Measurements from ENCODE around the gene PIEZO1.

The PIEZO1 gene

DNA sequence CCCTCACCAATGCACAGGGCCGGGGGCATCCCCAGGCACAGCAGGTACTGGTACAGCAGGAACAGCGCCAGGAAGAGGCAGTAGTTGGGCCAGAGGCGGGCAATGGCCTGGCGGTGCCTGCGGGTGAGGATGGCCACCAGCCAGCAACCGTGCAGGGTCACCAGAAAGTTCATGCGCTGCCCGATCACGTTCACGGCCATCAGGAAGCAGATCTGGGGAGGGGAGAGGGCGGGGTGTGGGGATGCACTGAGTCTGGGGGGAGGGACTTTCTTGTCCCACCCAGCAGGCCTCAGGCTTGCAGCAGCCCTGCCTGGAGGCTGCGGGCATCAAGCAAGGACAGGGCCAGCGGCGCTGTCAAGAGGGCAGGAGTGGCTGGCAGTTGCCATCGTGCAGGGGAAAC, 53.3 kb downstream of the PIEZO1 start:
- DNase-seq, result no peak

DNA sequence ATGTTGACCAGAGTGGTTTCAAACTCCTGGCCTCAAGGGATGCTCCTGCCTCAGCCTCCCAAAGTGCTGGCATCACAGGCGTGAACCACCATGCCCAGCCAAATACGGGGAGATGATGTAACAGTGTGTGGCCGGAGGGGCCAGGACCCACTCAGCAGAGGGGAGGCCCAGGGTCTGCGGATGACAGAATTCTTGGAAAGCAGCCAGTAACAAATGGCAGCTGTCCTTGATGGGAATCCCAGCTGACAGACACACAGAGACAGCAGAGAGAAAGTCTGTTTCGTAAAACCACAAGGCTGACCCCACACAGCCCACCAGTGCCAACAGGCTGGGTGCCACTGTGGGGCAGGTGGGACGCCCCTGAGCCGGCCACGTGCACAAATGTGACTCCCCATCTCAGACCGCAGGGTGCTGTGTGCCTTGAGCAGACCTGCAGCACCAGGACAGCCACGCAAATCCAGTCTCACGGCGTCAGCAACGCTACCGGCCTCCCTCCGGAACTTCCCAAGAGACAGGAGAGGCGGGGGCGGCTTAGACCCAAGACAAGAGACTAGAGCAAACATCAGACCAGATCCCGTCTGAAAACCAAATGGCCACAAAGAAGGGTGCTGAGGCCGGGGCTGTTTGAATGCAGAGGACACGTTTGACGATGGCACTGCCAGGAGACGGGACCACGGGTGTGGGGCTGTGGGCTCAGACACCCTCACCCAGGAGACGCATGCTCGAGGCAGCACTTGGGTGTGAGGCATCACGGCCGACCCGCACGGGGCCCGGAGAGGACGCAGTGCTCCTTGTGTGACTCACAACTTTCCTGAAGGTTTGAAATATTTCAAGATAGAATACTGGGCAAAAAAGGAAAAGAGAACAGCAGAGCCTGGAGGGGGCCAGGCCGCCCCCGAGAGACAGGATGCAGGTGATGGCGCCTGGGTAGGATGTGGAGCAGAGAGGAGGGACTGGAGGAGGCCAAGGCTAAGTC, 54.1 kb downstream of the PIEZO1 start:
- DNase-seq, result no peak

DNA sequence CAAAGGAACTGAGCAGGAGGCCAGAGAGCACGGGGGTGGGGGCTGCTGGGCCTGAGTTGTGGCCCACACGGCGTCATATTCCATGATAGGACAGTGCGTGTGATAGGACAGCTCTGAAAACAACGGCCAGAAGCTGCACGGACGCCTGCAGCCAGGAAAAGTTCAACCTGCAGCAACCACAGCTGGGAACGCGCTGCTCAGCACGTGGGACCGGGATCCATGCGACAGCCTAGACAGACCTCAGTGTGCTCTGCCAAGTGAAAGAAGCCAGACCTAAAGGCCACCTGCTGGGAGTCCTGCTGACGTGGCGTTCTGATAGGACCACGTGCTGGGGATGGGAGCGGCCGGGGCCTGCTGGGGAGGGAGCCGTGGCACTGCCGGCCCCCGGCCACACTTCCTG, 57.1 kb downstream of the PIEZO1 start:
- no peak for DNase-seq

DNA sequence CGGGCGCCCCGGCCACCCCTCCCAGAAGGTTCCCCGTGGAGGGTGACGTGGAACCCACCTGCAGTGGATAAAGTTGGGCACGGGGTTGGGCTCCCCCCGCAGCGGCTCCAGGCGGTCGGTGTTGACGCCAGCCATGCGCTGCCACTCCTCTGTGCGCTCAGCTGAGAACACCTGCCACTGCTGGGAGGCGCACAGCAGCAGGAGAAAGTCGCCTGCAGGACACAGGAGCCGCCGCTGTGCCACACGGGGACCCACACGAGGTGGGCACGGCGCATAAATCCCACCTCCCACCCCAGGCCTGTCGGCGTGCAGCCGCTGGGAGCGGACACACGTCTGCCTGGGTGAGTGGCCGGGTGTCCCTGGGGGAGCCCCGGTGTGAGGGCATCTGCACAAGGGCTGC, 58.0 kb downstream of the PIEZO1 start:
- no peak for DNase-seq

DNA sequence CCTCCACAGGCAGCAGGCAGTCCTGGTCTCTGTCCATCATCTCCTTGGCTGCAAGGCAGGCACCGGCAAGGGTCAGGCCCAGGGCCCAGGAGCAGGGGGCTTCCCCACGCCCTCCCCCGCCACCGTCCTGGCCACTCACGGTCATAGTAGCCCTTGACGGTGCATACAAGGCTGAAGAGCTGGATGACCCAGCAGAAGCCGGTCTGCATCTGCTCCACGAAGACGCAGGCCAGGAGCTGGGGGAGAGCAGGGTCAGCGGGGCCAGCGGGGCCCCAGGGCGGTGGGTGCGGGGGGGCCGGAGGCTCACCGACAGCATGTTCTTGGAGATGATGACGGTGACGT, 58.6 kb downstream of the PIEZO1 start:
- no peak for DNase-seq

DNA sequence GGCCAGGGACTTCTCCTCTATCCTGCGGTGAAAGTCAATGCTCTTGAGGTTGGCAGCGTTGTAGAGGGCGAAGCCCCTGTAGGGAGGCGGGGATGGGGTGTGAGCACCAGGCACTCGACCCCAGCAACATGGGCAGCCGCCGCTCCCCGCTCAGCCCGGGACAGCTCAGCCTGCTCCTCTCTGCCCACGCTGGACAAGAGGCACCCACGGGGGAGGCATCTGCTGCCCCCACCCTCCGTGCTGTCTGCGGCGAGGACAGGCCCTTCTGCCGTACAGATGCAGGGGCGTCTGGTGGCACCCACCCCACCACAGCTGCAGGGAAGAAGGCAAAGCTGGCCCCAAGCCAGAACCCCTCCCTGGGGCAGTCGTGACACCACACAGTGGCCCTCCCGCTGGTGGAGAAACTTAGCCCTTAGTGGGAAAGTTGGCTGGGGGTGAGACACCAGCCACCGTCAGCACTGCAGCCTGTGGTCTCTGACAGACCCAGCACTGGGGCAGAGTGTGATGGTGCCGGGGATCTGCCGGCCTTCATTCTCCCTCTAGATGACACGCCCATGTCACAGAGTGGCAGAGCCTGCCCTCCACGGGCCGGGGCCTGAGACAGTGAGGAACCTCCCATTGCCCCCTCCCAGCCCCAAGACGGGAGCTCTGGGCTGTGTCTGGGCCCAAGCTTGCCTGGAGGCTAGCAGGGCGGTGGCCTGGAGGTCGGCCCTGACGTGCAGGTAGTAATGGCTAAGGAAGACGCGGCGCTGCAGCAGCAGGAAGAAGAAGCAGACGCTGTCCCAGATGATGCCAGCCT, 59.2 kb downstream of the PIEZO1 start:
- DNase-seq, result no peak

DNA sequence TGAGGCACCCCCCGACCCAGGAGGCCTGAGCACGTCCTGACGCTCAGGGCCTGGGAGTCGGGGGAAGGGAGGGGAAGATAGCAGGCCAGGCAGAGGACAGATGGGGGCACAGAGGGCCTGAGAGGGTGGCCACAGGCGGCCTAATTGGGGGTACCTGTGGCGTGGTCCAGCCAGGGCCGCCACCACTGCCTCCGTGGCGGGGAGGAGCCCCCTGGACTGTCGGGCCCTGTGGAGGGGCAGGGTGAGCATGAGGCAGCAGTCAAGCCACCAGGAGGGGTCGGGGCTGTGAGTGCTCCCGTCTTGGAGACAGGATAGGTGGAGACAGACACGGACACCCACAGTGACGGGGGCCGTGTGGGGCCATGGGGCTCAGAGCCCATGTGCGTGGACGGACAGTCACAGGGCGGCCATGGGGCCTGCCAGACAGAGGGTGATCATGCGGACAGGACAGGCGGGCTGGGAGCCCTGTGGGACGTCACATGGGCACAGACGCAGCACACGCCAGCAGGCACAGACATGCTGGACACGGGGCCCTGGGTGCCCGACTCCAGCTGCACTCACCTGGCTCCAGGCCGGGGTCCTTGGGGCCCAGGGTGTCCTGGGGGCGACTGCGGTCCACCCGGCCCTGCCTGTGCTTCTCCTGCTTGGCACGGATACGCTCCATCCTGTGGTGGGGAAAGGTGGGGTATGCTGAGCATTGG, 60.0 kb downstream of the PIEZO1 start:
- DNase-seq, result no peak

DNA sequence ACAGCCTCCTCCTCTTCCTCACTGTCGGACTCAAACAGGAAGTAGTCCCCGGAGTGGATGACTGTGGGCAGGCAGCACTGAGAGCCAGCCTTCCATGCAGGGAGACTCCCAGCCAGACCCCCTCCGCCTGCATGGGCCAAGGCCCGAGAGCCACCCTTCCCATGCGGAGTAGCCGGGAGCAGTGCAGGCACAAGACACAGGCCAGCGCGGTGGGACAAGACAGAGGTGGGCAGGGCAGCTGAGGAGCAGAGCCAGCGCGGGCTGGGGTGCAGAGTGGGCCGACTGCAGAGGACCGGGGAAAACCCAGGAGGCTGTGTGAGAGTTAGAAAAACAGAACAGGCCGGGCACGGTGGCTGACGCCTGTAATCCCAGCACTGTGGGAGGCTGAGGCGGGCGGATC, 61.1 kb downstream of the PIEZO1 start:
- no peak for DNase-seq

DNA sequence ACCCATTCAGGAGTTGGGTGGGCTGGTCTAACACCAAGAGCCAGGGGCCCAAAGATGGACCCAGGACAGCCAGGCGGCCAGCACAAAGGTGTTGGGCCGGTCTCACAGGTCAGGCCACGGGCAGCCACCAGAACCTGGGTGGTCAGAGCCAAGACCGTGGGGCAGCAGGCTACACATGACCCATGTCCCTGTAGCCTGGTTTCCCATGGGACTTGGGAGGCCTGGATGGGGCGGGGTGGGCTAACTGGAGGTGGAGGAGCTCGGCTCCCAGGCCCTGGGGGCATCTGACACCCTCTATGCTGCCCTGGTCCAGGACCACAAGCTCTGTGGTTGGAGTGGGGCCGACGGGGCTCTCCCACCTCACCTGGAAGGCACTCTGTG, 61.5 kb downstream of the PIEZO1 start:
- DNase-seq, result no peak

DNA sequence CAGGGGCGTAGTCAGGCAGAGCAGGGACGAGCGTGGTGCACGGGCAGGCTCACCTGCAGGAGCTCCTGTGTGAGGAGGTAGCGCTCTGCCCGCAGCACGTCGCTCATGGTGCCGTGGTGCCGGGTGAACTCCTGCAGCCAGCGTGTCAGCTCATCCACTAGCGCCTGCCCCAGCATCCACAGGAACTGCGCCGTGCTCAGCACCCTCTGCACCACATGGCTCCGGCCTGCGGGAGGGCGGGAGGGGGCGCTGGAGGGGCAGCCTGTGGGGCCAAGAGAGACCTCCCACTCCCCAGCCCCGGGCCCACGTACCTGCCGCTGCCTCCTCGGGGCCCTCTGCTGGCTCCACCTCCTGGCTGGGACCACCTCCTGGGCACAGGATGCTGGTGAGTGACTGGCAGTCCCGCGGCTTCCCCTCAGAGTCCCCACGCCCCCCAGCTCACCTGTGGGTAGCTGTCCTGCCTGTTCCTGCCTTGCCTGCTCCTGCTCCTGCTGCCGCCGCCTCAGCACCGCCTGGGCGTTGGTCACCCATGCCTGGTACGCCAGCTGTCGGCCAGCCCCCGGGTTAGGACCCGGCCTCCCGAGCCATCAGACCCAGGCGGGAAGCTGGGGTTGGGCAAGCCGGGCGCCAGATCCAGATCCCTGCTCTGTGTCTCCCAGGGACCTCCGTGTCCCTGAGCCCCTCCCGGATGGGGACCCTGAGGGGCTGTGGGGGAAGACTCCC, 62.1 kb downstream of the PIEZO1 start:
- DNase-seq, result no peak

DNA sequence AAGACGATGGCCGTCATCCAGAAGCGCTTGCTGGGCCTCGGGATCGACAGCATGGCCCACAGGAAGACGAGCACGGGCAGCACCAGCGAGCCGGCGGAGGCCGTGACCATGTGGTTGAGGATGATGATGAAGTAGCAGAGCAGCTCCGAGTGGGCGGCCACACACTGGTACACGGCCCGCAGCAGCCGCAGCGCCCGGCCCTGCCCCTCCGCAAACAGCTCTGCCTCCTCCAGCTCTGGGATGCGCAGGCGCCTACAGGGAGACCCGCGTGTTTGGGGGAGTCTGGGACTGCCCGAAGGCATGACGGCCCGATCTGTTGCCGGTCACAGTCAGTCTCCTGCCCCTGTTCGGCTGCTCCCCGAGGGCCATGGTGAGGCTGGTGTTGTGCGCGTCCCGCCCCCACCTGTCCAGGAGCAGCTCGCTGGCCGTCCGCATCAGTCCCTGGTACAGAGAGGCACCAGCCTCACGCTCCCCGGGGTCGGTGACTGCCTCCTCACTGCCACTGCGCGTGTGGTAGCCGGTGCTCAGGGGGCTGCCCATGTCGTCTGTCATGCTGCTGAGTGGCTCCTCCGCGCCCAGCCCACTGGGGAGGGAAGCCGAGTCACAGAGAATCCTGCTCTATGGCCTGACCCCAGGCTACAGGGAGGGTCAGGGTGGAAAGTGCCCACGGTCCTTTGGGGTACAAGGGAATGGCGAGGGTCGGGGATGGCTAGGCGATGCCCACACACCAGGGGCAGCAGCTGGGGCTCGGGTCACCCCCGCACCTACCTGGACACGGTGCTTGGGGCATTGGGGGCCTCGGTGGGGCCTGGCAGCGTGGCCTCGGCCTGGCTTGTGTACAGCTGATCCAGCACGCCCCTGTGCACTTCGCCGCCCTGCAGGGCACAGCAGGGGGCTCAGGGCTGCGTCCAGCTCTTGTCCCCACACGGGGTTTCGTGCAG, 62.9 kb downstream of the PIEZO1 start:
- DNase-seq, result no peak

DNA sequence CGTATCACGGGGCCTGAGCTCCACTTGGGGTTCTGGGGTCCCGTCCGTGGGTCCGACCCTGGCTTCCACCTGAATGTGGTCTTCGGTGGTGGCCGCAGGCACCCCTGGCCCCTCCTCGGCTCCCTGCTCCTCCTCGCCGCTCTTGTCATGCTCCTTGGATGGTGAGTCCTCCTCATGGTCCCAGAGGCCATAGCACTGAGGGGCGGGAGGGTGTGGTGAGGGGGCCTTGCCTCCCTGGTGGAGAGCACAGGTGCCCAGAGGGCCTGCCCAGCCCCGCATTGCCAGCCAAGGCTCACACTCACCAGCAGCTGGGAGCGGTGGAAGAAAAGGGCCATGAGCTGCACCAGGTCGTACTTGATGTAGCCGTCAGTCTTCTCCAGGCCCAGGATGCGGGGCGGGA, 63.8 kb downstream of the PIEZO1 start:
- DNase-seq, result no peak

DNA sequence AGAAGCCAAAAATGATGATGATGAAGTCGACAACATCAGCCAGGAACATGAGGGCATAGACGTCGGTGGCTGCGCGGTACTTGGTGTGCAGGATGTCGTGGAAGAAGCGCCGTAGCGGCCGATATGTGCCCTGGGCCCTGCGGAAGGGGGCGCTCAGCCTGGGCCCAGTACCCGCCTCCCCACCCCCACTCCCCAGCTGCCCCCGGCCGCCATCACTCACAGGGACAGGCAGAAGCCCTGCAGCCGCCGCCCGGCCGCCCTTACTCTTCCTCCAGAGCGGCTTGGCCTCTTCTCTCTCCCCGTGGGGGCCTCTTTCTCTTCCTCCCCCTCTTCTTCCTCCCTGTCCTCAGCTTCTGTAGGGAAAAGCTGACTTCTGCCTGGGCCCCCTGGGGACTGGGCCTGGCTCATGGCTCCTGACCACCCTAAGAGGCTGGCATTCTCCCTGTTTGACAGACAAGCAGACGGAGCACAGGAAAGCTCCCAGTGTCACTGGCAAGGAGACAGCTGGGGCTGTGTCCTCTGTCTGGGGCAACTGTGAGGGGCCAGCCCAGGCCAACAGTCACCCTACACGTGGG, 64.5 kb downstream of the PIEZO1 start:
- DNase-seq, result no peak

DNA sequence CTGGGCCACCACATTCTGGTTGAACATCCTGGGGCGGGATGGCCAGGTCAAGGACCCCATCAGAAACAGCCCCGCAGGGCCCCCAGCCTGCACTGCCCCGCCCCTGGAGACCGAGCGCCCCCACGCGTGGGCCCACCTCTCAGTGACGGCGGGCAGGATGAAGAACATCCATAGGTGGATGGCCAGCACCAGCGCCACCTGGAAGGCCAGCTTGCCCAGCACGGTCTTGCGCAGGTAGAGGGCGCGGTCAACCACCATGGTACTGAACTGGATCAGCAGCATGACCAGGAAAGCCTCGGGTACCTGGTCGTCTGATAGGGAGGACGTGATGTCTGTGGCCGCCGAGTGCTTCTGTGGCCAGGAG, 65.1 kb downstream of the PIEZO1 start:
- no peak for DNase-seq

DNA sequence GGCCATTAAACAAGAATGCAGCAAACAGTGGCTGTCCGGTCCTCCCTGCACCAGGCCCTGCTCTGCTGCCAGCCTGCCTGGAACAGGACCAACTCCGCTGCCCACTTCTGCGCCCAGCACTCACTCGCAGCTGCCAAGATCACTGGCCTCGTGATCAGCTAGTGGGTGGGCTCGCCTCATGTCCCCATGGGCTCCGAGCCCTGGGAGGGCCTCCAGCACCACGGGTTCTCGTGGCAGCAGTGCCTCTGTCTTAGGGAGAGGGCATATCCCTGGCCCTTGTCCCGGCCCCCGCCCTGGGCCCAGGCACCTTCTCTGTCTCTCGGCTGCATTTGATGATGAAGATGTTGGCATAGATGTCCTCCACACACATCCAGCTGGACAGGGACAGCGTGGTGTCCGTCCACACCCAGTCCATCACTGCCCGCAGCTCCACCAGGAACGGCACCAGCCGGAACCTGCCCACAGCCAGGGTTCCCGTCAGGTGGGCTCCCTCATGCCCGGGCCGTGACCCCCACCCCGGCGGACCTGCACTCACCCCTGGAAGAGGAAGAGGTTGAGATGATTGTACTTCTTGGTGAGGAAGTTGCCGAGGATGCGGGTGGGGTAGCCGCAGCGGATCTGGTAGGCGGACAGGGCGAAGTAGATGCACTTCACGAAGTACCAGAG, 65.6 kb downstream of the PIEZO1 start:
- DNase-seq, result no peak

DNA sequence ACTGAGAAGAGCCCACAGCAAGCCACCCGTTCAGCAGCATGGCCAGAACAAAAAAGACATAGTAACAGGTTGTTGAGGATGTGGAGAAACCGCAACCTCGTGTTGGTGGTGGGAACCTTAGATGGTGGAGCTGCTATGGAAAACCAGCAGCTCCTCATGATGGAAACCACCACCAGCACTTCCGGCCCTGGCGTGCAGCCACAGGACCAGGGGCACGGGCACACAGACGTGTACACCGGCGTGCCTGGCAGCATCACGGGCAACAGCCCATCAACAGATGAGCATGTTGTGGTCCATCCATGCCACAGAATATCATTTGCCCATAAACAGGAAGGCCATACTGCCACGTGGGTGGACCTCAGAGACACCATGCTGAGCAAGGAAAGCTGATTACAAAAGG, 66.8 kb downstream of the PIEZO1 start:
- no peak for DNase-seq

DNA sequence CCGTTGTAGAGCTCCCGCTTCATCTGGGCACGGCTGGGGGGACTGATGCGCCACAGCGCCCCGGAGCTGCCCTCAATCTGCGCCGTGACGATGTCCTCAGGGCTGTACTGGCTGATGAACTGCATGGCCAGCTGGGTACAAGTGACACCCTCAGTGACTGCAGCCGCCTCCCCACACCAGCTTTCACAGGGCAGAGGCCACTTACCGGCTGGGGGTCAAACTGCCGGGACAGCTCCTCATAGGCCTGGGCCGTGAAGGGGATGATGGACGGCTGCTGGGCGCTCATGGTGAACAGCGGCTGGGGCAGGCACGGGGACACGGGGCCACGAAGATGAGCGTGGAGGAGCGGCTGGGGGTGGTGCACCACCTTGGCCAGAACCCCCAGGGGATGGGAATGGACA, 68.4 kb downstream of the PIEZO1 start:
- DNase-seq, result no peak

DNA sequence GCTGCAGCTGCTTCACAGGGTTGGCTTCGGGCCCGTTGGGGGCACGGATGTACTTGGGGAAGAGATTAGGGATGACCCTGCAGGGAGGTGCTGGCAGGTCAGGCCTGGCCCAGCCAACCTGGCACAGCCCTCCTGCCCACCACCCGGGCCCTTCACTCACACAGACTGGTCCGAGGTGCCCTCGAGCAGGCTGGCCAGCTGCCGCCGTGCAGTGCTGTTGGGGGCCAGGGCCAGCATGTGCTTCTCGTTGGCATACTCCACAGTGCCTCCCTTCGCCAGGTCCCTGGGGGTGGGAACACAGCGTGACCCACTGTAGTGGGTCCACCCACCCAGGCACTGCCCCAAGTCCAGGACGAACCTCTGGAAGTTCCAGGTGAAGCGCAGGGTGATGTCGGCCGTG, 68.8 kb downstream of the PIEZO1 start:
- DNase-seq, result no peak

DNA sequence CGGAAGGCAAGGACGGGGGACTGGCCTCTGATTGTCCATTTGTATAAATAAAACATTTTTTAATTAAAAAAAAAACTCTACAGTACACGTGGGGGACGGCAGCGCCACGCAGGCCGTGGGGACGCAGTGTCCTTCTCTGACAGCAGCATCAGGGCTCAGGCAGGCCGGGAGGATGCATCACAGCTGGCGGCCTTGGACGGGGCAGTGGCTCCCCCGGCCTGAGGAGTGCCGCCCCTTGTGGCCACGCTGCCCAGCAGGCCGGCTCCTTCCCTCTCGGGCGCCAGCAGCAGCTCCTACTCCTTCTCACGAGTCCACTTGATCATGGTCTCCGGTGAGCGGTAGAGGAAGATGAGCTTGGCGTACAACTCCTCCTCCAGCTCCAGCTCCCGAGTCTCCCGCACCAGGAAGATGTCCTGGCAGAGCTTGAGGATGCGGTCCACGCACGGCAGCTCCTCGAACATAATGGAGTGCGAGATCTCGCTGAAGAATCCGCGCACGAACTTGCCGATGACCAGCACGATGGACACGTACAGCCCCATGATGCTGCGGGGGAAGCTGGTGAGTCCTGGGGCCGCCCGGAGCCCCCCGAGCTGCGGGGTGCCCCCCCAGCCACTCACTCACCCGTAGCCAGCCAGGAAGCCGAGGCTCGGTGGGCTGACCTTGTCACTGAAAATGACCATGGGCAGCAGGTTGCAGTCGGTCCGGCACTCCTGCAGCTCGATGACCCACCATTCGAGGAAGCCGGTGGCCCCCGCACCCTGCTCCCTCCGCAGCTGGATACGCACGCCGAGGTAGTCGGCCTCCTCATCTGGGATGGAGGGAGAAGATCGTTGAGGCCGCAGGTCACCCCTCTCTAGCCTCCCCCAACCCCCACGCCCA, 69.5 kb downstream of the PIEZO1 start:
- DNase-seq, result no peak
